Heart left ventricle (tissue), 16 donors: ENCODE measurements around the gene RPS6KA5. TPM values are rescaled to one million over a fixed set of nuclear protein-coding genes. Genes with fewer than 3 reads are reported as not detected.

Experiments used
- ATAC-seq, 4 donors: fragments of 200-7000 bp; cut with Tn5 transposase; one replicate each; pipeline ENCODE4 v1.9.1; 2020 to 2022; ENCODE audit warnings: moderate library complexity in 4 of 4, mild to moderate bottlenecking in 3 of 4, moderate number of reproducible peaks in 1 of 4
- DNase-seq, 5 donors: peaks; one replicate each; pipeline ENCODE4 v3.0.0-alpha.2; 2020
- H3K27ac ChIP-seq, 12 donors: fragments of 200-600 bp; sonication (generic) in 4 of 12; one replicate each; pipeline versions ENCODE4 v1.5.0 to v1.8.0; 2016 to 2022; ENCODE audit warnings: mild to moderate bottlenecking in 2 of 12
- H3K27me3 ChIP-seq, 9 donors: fragments of 200-600 bp; sonication (generic) in 2 of 9; one replicate each; pipeline versions ENCODE4 v1.5.1 to v1.8.0; 2016 to 2022; ENCODE audit warnings: mild to moderate bottlenecking in 3 of 9
- H3K36me3 ChIP-seq, 9 donors: fragments of 200-600 bp; sonication (generic) in 2 of 9; one replicate each; pipeline versions ENCODE4 v1.5.0 to v1.8.0; 2018 to 2022; ENCODE audit warnings: mild to moderate bottlenecking in 2 of 9
- H3K4me1 ChIP-seq, 12 donors: fragments of 200-600 bp; sonication (generic) in 4 of 12; one replicate each; pipeline versions ENCODE4 v1.5.0 to v1.8.0; 2016 to 2022; ENCODE audit warnings: mild to moderate bottlenecking in 3 of 12
- H3K4me3 ChIP-seq, 12 donors: fragments of 200-600 bp; sonication (generic) in 4 of 12; one replicate each; pipeline versions ENCODE4 v1.5.0 to v1.8.0; 2017 to 2022; ENCODE audit warnings: mild to moderate bottlenecking in 9 of 12, moderate library complexity in 4 of 12
- H3K9me3 ChIP-seq, 12 donors: fragments of 200-600 bp; sonication (generic) in 4 of 12; one replicate each; pipeline versions ENCODE4 v1.5.0 to v1.8.0; 2016 to 2022; ENCODE audit warnings: mild to moderate bottlenecking in 1 of 12
- POLR2A ChIP-seq, 2 donors: fragments of 450-650 bp; IDR thresholded peaks; one replicate each; pipeline ENCODE4 v1.6.1; 2017; ENCODE audit warnings: antibody characterized with exemption in 2 of 2, mild to moderate bottlenecking in 2 of 2, moderate library complexity in 2 of 2
- WGBS, 4 donors: extraction: QIAGEN DNeasy Blood & Tissue Kit in 2 of 4; methylation state at CpG; one replicate each; pipeline versions ENCODE4 v1.1.5 to v1.1.7; 2013 to 2018; 5-methylcytosine and 5-hydroxymethylcytosine counted together
- intact Hi-C, 10 donors: fragments of 100-400 bp; cut with DNase I; formaldehyde crosslinking; loops; one replicate each; pipeline versions ENCODE4 v1.11.1 to v1.14.2; 2022
- polyA plus RNA-seq, 2 donors: library from polyadenylated mRNA; stranded (reverse); fragments of 200-250 nt; gene quantifications; one replicate each; pipeline ENCODE4 v1.2.3, GENCODE V29; 2013
- total RNA-seq, 9 donors: library from RNA; depleted of rRNA in 2 of 9; stranded (reverse); fragments of >200 nt in 2 of 9; fragmentation: NEBNext Ultra II Directional in 3 of 9; extraction: Animal tissue kit (Norgen Biotek cat#: 25700) in 3 of 9; gene quantifications; one replicate each; pipeline versions ENCODE4 v1.1.0 to v1.2.4, GENCODE V29; 2016 to 2023
- TF ChIP-seq, protein P1 (sequence below), 12 donors: fragments of 200-600 bp; sonication (generic) in 4 of 12; IDR thresholded peaks; one replicate each; pipeline versions ENCODE4 v1.5.0 to v1.8.0; 2018 to 2022; ENCODE audit warnings: antibody characterized with exemption in 12 of 12, mild to moderate bottlenecking in 5 of 12
- donor health status: ischemic (EF 13 %, LVEDD 7.1; RV severe dilation, severe dysfunction).
- donor health status: healthy with polysubstance abuse.
- donor health status: DM: no; HTN: yes; CAD: no.
- donor health status: DM: no; HTN: no; CAD: no.
- donor health status: ischemic (EF 25% LVEDD 6.9; RV normal size, moderate dysfunction).
- donor health status: ischemic (EF 25% LVEDD 5.7; RV mildly dilated, moderate dysfunction).
- donor health status: healthy.
- donor health status: DM: yes; HTN: yes; CAD: no.
- donor health status: ischemic (EF 35%, LVEDD 5.7; RV mildly dilated, moderate dysfunction).
- donor health status: nonischemic (EF 11% LVEDD 7.7; RV severe dilation, severe dysfunction).
- donor health status: DM: yes; HTN: yes; CAD: no.
- donor health status: PGD.
- donor health status: ischemic (EF 29% LVEDD 5.4; RV normal size, mild dysfunction).
- donor health status: nonischemic (EF 23%, LVEDD 6.1; RV moderate dilation, normal function).

RPS6KA5 gene
- total and polyA plus RNA-seq, 11 donors, result 0.72 to 13.3 (median 8.5) TPM

DNA sequence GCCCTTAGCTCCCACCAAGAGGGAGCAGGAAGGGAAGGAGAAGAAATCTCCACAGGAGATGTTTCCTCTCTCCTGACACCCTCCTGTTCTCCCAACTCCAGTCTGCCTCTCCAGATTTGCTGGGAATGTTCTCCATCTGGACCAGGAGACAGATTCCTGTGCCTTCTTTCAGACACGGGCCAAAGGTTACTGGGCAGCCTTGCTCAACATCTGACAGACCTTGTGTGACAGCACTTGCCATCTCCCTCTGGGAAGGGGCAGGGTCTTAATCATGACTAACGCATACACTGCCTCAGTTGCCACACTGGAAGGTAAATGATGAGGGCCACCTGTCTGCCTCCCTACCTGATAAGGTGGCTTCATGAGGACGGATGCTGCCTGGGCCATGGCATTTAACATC, 241.7 kb downstream of the RPS6KA5 start:
- no peaks in the 10 kb centered on the region for H3K36me3 ChIP-seq
- no peak for DNase-seq
- no peak for ATAC-seq
- H3K27me3 ChIP-seq, result no peaks in the 10 kb centered on the region
- 73 to 88% (median 84%) methylated on average over 2 to 3 of the region's 3 CpGs for WGBS, 4 donors
- H3K9me3 ChIP-seq, result peaks cover 0 to 12% (median 5%) of the 10 kb centered on the region in 12 donors
- TF ChIP-seq POLR2A (IDR thresholded peaks at IDR 0.05), result no peak
- TF ChIP-seq, protein P1, sequence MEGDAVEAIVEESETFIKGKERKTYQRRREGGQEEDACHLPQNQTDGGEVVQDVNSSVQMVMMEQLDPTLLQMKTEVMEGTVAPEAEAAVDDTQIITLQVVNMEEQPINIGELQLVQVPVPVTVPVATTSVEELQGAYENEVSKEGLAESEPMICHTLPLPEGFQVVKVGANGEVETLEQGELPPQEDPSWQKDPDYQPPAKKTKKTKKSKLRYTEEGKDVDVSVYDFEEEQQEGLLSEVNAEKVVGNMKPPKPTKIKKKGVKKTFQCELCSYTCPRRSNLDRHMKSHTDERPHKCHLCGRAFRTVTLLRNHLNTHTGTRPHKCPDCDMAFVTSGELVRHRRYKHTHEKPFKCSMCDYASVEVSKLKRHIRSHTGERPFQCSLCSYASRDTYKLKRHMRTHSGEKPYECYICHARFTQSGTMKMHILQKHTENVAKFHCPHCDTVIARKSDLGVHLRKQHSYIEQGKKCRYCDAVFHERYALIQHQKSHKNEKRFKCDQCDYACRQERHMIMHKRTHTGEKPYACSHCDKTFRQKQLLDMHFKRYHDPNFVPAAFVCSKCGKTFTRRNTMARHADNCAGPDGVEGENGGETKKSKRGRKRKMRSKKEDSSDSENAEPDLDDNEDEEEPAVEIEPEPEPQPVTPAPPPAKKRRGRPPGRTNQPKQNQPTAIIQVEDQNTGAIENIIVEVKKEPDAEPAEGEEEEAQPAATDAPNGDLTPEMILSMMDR (IDR thresholded peaks at IDR 0.05), result no peak
- intact Hi-C loops, result loop anchor here in 4 of 10 donors (5.0 to 10.0 kb wide), 3 partner anchors 54 to 96 kb away; no protein-coding TSS in a partner anchor
- peaks cover 0 to 23% (median 13%) of the 10 kb centered on the region in 12 donors for H3K4me1 ChIP-seq
- no peak overlapping the region for H3K4me3 ChIP-seq
- no peak overlapping the region for H3K27ac ChIP-seq

DNA sequence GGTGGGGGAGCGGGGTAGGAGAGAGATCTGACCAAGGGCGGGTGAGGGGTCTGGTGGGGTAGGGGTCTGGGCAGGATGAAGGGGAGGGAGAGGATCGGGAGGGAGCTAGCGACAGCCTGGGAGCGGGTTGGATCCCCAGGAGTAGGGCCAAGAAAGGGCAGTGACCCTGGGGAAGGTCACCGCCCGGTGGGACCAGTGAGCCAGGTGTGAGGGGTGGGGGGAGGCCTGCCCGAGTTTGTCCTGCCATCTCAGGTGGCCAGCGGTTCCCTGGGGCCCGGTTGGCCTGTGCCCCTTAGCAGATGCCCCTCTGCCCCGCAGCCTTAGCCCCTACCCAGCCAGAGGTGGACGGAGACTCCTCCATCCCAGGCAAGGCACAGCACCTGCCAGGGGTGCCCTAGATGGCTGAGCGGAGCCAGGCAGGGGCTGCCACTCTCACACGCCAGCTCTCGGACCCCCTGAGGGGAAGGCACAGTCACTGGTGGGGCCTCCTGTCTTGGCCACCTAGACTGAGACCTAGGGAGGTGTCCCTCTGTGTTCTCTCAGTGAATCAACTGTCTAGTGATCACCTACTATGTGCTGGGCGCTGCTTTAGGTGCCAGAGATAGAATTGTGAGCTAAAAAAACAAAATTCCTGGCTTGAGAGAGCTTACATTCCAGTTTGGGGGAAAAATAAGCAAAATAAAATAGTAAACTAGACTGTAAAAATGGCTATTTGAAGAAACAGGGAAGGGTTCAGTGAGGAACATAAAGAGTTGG, 243.6 kb downstream of the RPS6KA5 start:
- intact Hi-C loops, result loop anchor here in 5 of 10 donors (2.0 to 10.0 kb wide), 4 partner anchors 52 to 95 kb away; no protein-coding TSS in a partner anchor
- peak overlapping the region in 2 of 12 donors; percentile 24 to 60 for H3K27ac ChIP-seq
- peak overlapping the region in 8 of 12 donors; percentile 11 to 87 (median 31) for H3K4me3 ChIP-seq
- no peaks in the 10 kb centered on the region for H3K27me3 ChIP-seq
- H3K9me3 ChIP-seq, result no peaks in the 10 kb centered on the region
- ATAC-seq (peak in 3 of 4 donors; percentile 7 to 29 (median 22)), DNase-seq (peak in 1 of 5 donors; percentile 61)
- H3K4me1 ChIP-seq, result peaks cover 0 to 30% (median 13%) of the 10 kb centered on the region in 12 donors
- 36 to 48% (median 44%) methylated on average over 11 to 16 of the region's 16 CpGs for WGBS, 4 donors
- no peak for TF ChIP-seq POLR2A (IDR thresholded peaks at IDR 0.05)
- TF ChIP-seq, protein P1 (IDR thresholded peaks at IDR 0.05), result peak in 6 of 12 donors; percentile 2 to 29 (median 10)
- H3K36me3 ChIP-seq, result no peaks in the 10 kb centered on the region

DNA sequence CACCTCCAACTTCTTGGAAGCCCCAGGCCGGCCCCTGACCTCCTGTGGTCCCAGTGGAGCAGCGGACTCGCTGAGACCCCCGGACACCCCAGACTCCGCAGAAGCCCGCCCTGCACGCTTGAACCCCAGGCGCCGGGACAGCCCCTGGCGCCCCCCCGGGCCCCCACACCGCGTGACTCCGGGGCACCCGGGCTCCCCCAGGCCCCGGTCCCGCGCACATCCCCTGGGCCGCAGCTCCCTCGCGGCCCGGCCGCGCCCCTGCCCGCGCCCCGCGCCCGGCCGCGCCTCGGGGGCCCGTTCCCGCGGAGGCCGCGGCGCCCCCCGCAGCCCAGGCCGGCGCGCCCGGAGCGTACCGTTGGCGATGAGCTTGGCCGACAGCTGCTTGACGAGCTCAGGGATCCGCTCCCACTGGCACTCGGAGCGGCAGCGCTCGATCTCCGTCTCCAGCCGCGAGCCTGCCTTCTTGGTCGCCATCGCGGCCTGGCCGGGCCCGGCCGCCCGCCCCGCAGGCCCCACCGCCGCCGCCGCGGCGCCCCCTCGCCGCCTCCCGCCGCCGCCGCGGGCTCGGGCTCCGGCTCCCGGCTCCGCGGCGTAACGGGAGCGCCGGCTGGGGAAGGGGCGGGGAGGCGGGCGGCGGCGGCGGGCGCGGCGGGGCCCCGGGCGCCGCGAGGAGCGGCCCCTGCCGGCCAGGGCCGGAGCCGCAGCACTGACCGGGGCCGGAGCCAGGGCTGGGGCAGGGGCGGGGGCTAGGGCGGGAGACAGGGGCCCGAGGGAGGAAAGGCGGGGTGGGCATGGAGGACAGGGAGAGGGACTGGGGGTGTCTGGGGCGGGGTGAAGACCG, 244.4 kb downstream of the RPS6KA5 start, which contains the start of gene TTC7B:
TTC7B (minus strand) TSS at position 609 of the 841 bp plus-strand sequence; CDS start at position 474, 135 bp downstream.
- Histone ChIP-seq H3K4me1 (peaks cover 0 to 34% (median 14%) of the 10 kb centered on the region in 12 donors), H3K27ac (peak within 1 kb of the TSS in 4 of 12 donors; percentile 59 to 68 (median 60)), H3K4me3 (peak within 1 kb of the TSS; percentile 56 to 97 (median 79)), H3K9me3 (no peaks in the 10 kb centered on the region), H3K27me3 (no peaks in the 10 kb centered on the region), H3K36me3 (no peaks in the 10 kb centered on the region)
- WGBS, 4 donors, result 0 to 6% (median 1%) methylated on average over 6 to 111 of the region's 111 CpGs
- intact Hi-C loops, result loop anchor here in 5 of 10 donors (2.0 to 10.0 kb wide), 4 partner anchors 51 to 94 kb away; no protein-coding TSS in a partner anchor
- DNase-seq (peak; percentile 50 to 73 (median 57)), ATAC-seq (peak; percentile 57 to 86 (median 76))
- TF ChIP-seq POLR2A (IDR thresholded peaks at IDR 0.05), result no peak
- TF ChIP-seq, protein P1 (IDR thresholded peaks at IDR 0.05), result peak in 8 of 12 donors; percentile 10 to 45 (median 28)
